CD4-positive, alpha-beta T cell treated with Interferon alpha-2 for 1 hour (primary cell): ENCODE results near the gene NFATC2IP.
"Not testable (repeated sequence)": the region's sequence is repeated elsewhere in the genome, so short reads cannot be mapped to it uniquely, and the experiment has no call there.

Experiments used
- DNase-seq, 2 donors: peaks; one replicate each; pipeline ENCODE4 v3.0.0-alpha.2; 2020 to 2022

NFATC2IP gene

GRCh38 chr16:28927815-28928214, 22.9 kb upstream of the NFATC2IP start:
- no peak for DNase-seq

- no peak for DNase-seq
These were observed 20.5 kb upstream of the NFATC2IP start for GRCh38 chr16:28930203-28930602.

GRCh38 chr16:28930652-28931051, 20.1 kb upstream of the NFATC2IP start:
- DNase-seq = peak; percentile 7 to 48

GRCh38 chr16:28931801-28932225, 18.9 kb upstream of the NFATC2IP start, which contains the start of gene CD19:
TSS of gene CD19 (plus strand) at chr16:28931971. CDS start at chr16:28932001, 30 bp downstream.
- DNase-seq = peak in 1 of 2 donors; percentile 37

GRCh38 chr16:28932339-28933141, 18.2 kb upstream of the NFATC2IP start:
- DNase-seq = no peak

GRCh38 chr16:28933171-28933570, 17.6 kb upstream of the NFATC2IP start:
- no peak for DNase-seq

GRCh38 chr16:28935346-28935745, 15.4 kb upstream of the NFATC2IP start:
- DNase-seq = no peak

GRCh38 chr16:28935924-28936783, 14.6 kb upstream of the NFATC2IP start:
- DNase-seq = peak; percentile 89 to 90

GRCh38 chr16:28936784-28937155, 14.0 kb upstream of the NFATC2IP start:
- no peak for DNase-seq

- DNase-seq = no peak
These were observed 13.4 kb upstream of the NFATC2IP start for GRCh38 chr16:28937222-28937876.

- DNase-seq = no peak
These were observed 12.0 kb upstream of the NFATC2IP start for GRCh38 chr16:28938721-28939120.

- DNase-seq = not testable (repeated sequence)
These were observed 10.9 kb upstream of the NFATC2IP start for GRCh38 chr16:28939825-28940224.

GRCh38 chr16:28943281-28943680, 7.5 kb upstream of the NFATC2IP start:
- no peak for DNase-seq

GRCh38 chr16:28946681-28947080, 4.1 kb upstream of the NFATC2IP start:
- DNase-seq = no peak

GRCh38 chr16:28951410-28951943, 740 bp downstream of the NFATC2IP start:
- DNase-seq = no peak

GRCh38 chr16:28958216-28958615, 7.5 kb downstream of the NFATC2IP start:
- no peak for DNase-seq

GRCh38 chr16:28958836-28959235, 8.1 kb downstream of the NFATC2IP start:
- DNase-seq = no peak

- DNase-seq = no peak
These were observed 13.3 kb downstream of the NFATC2IP start for GRCh38 chr16:28964072-28964471.

GRCh38 chr16:28964496-28964895, 13.8 kb downstream of the NFATC2IP start:
- DNase-seq = no peak

GRCh38 chr16:28967156-28967555, 16.4 kb downstream of the NFATC2IP start:
- no peak for DNase-seq

- not testable (repeated sequence) for DNase-seq
These were observed 19.0 kb downstream of the NFATC2IP start for GRCh38 chr16:28969696-28970095.

GRCh38 chr16:28974007-28974436, 23.3 kb downstream of the NFATC2IP start:
- peak in 1 of 2 donors; percentile 31 for DNase-seq
